HEK293T (cell line): ENCODE data around the gene ILDR2.

ENCODE experiments used
- ARNT ChIP-seq: fragments of 450-650 bp; IDR thresholded peaks from 2 replicates; pipeline ENCODE4 v1.6.1; 2017; ENCODE audit warnings: mild to moderate bottlenecking
- CTBP1 ChIP-seq: fragments of 450-650 bp; IDR thresholded peaks from 2 replicates; pipeline ENCODE4 v1.6.1; 2016; ENCODE audit warnings: borderline replicate concordance
- FOXA1 ChIP-seq: fragments of 450-650 bp; IDR thresholded peaks from 2 replicates; pipeline ENCODE4 v1.6.1; 2016; ENCODE audit warnings: mild to moderate bottlenecking
- L3MBTL2 ChIP-seq: fragments of 450-650 bp; conservative IDR thresholded peaks from 2 replicates; pipeline ENCODE4 v1.6.1; 2016; ENCODE audit warnings: mild to moderate bottlenecking
- LEF1 ChIP-seq: fragments of 450-650 bp; IDR thresholded peaks from 2 replicates; pipeline ENCODE4 v1.6.1; 2017; ENCODE audit warnings: mild to moderate bottlenecking, borderline replicate concordance
- SP1 ChIP-seq: fragments of 450-650 bp; IDR thresholded peaks from 2 replicates; pipeline ENCODE4 v1.6.1; 2017

DNA sequence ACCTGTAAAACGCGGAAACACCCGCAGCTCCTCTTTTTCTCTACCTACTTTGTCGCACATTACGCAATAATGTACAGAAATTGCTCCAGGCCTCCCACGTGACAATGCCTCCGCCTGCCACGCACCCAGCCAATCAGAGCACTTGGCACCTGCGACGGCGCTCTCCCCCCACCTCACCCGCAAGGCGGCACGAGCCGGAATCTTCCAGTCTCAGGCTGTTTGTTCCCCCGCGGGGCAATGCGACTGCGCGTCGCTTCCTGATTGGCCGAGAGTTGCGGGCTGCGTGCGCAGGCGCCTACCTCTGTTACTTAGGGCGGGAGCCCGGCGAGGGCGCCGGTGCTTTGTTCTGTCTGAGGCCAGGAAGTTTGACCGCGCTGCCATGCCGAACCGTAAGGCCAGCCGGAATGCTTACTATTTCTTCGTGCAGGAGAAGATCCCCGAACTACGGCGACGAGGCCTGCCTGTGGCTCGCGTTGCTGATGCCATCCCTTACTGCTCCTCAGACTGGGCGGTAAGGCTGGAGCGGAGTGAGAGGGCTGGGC, 13.7 kb upstream of the ILDR2 start, which contains the start of gene MAEL:
- TF ChIP-seq ARNT (no peak), LEF1 (no peak), FOXA1 (no peak), L3MBTL2 (no peak), CTBP1 (no peak), SP1 (no peak)
